PC-9 (cell line): ENCODE results near the gene MUS81. TPM values are rescaled to one million over a fixed set of nuclear protein-coding genes. Genes with fewer than 3 reads are reported as not detected.

Experiments
- BruUV-seq: library from RNA; stranded (reverse); fragments of 400-500 nt; replicated peaks from 2 replicates; lab custom pipeline; 2021; lab: Mats Ljungman, UMichigan
- CTCF ChIA-PET: fragments of 300-600 bp; sonication (Branson Sonifier 250); formaldehyde crosslinking; loops from one replicate; lab custom pipeline; 2022; ENCODE audit warnings: antibody characterized with exemption; lab: Charles Lee
- POLR2A ChIA-PET: fragments of 300-600 bp; sonication (Branson Sonifier 250); formaldehyde crosslinking; loops from one replicate; lab custom pipeline; 2022; ENCODE audit warnings: antibody characterized with exemption; ENCODE audit not compliant: unreplicated experiment; lab: Charles Lee
- DNase-seq, 2 experiments: peaks; one replicate each; pipeline versions ENCODE4 v3.0.0 to v3.0.0-alpha.2; 2015 to 2022; ENCODE audit warnings: mixed read lengths in 1 of 2
- H2AFZ ChIP-seq: fragments of 200-600 bp; sonication (generic); 2 replicates; pipeline ENCODE4 v1.8.1; 2017; ENCODE audit warnings: antibody characterized with exemption
- H3F3A ChIP-seq: fragments of 200-600 bp; sonication (generic); 2 replicates; pipeline ENCODE4 v1.8.1; 2017; ENCODE audit warnings: antibody characterized with exemption, mild to moderate bottlenecking, low read depth; ENCODE audit not compliant: insufficient read depth
- H3K27ac ChIP-seq: fragments of 200-600 bp; sonication (generic); 2 replicates; pipeline ENCODE4 v1.6.1; 2016; ENCODE audit warnings: mixed run types
- H3K27me3 ChIP-seq: fragments of 200-600 bp; sonication (generic); 2 replicates; pipeline ENCODE4 v1.6.1; 2016; ENCODE audit warnings: low read depth, mixed run types; ENCODE audit not compliant: insufficient read depth
- H3K36me3 ChIP-seq: fragments of 200-600 bp; sonication (generic); 2 replicates; pipeline ENCODE4 v1.6.1; 2016; ENCODE audit warnings: low read depth, mixed run types
- H3K4me1 ChIP-seq: fragments of 200-600 bp; sonication (generic); replicated peaks from 2 replicates; pipeline ENCODE4 v1.6.1; 2016; ENCODE audit warnings: mixed run types; ENCODE audit not compliant: insufficient read depth
- H3K4me2 ChIP-seq: fragments of 200-600 bp; sonication (generic); 2 replicates; pipeline ENCODE4 v1.6.1; 2017; ENCODE audit warnings: mixed run types
- H3K4me3 ChIP-seq: fragments of 200-600 bp; sonication (generic); 2 replicates; pipeline ENCODE4 v1.6.1; 2016; ENCODE audit warnings: mixed run types
- H3K79me2 ChIP-seq: fragments of 200-600 bp; sonication (generic); 2 replicates; pipeline ENCODE4 v1.6.1; 2017; ENCODE audit warnings: low read depth, mixed run types
- H3K9me2 ChIP-seq: fragments of 200-600 bp; sonication (generic); 2 replicates; pipeline ENCODE4 v1.8.1; 2017; ENCODE audit warnings: mild to moderate bottlenecking; ENCODE audit not compliant: insufficient read depth
- H3K9me3 ChIP-seq: fragments of 200-600 bp; sonication (generic); 2 replicates; pipeline ENCODE4 v1.8.1; 2016; ENCODE audit warnings: low read depth; ENCODE audit not compliant: insufficient read depth
- H4K20me1 ChIP-seq: fragments of 200-600 bp; sonication (generic); 2 replicates; pipeline ENCODE4 v1.8.1; 2017; ENCODE audit not compliant: insufficient read depth
- EZH2 ChIP-seq: fragments of 200-600 bp; sonication (generic); IDR thresholded peaks from 2 replicates; pipeline ENCODE4 v1.8.0; 2017; ENCODE audit warnings: antibody characterized with exemption, low read depth
- intact Hi-C: fragments of 100-400 bp; cut with micrococcal nuclease; formaldehyde crosslinking; loops from one replicate; pipeline ENCODE4 v1.10.0; 2022; ENCODE audit not compliant: unreplicated experiment
- total RNA-seq: library from RNA; stranded (reverse); gene quantifications from 2 replicates; pipeline ENCODE4 v1.2.3, GENCODE V29; 2021
- TF ChIP-seq, protein P1 (sequence below): fragments of 200-600 bp; sonication (generic); conservative IDR thresholded peaks from 2 replicates; pipeline ENCODE4 v1.6.1; 2017; ENCODE audit warnings: mixed run types, antibody characterized with exemption, mild to moderate bottlenecking, moderate library complexity

The MUS81 gene
- total RNA-seq, 1 experiment from 2014 or later: 62.7 TPM

DNA sequence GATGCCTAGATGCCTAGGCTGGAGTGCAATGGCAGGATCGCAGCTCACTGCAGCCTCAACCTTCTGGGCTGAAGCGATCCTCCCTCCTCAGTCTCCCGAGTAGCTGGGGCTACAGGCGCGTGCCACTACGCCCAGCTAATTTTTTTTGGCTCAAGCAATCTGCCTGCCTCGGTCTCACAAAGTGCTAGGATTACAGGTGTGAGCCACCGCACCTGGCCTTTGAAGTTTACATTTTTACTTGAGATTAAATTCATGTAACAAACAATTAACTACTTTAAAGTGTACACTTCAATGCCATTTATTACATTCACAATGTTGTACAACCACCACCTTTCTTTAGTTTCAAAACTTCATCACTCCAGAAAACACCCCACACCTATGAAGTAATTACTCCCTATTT, 43.5 kb downstream of the MUS81 start:
- peak overlapping the region; percentile 74 for H3K4me2 ChIP-seq

DNA sequence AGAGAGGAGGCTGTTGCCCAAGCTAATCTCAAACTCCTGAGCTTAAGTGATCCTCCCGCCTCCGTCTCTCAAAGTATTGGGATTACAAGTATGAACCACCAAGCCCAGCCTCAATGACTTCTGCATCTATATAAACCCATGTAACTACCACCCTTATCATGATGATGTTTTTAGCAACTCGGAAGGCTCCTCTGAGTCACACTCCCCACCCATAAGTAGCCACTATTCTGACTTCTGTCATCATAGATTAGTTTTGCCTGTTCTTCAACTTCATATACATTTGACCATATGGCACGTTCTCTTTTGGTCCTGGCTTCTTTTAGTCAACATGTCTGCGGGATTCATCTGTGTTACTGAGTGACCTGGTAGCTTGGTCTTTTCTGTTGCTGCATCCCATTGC, 46.4 kb downstream of the MUS81 start:
- H3K4me2 ChIP-seq: peak overlapping the region; percentile 13; the same call in 1 of the 2 replicates
- no peak for TF ChIP-seq EZH2
- TF ChIP-seq, protein P1, sequence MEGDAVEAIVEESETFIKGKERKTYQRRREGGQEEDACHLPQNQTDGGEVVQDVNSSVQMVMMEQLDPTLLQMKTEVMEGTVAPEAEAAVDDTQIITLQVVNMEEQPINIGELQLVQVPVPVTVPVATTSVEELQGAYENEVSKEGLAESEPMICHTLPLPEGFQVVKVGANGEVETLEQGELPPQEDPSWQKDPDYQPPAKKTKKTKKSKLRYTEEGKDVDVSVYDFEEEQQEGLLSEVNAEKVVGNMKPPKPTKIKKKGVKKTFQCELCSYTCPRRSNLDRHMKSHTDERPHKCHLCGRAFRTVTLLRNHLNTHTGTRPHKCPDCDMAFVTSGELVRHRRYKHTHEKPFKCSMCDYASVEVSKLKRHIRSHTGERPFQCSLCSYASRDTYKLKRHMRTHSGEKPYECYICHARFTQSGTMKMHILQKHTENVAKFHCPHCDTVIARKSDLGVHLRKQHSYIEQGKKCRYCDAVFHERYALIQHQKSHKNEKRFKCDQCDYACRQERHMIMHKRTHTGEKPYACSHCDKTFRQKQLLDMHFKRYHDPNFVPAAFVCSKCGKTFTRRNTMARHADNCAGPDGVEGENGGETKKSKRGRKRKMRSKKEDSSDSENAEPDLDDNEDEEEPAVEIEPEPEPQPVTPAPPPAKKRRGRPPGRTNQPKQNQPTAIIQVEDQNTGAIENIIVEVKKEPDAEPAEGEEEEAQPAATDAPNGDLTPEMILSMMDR: no peak
- BruUV-seq: no TSS peak
- POLR2A ChIA-PET: interaction anchor here (0.6 to 0.8 kb wide), 3 partner anchors 16 to 355 kb away, joined by 3 to 10 read pairs (median 5); partner anchors contain the start of gene CCDC85B
- CTCF ChIA-PET: no interaction called here
- intact Hi-C loops: no loop called here
- H3F3A ChIP-seq: peaks cover 66% of the 10 kb centered on the region
- no peaks in the 10 kb centered on the region for H4K20me1 ChIP-seq
- H3K9me3 ChIP-seq: no peaks in the 10 kb centered on the region
- peaks cover 70% of the 10 kb centered on the region for H3K4me1 ChIP-seq
- peaks cover 2% of the 10 kb centered on the region for H3K79me2 ChIP-seq
- H3K27ac ChIP-seq: peak overlapping the region; percentile 42
- H2AFZ ChIP-seq: no peak overlapping the region
- no peak for DNase-seq
- H3K9me2 ChIP-seq: no peaks in the 10 kb centered on the region
- no peaks in the 10 kb centered on the region for H3K36me3 ChIP-seq
- H3K4me3 ChIP-seq: no peak overlapping the region
- no peaks in the 10 kb centered on the region for H3K27me3 ChIP-seq

More for the DNA sequence above, 43.5 kb downstream of the MUS81 start:
- Histone ChIP-seq H3K4me3 (no peak overlapping the region), H3K27ac (peak overlapping the region; percentile 76), H3K9me2 (no peaks in the 10 kb centered on the region), H4K20me1 (peaks cover 4% of the 10 kb centered on the region), H3K79me2 (peaks cover 22% of the 10 kb centered on the region), H3K4me1 (peaks cover 59% of the 10 kb centered on the region), H3K36me3 (peaks cover 3% of the 10 kb centered on the region; the same call in 1 of the 2 replicates), H2AFZ (0 out of 2 replicates have a peak overlapping the region, but pooled peaks have one; percentile 5), H3K9me3 (no peaks in the 10 kb centered on the region), H3K27me3 (no peaks in the 10 kb centered on the region), H3F3A (peaks cover 55% of the 10 kb centered on the region)
- TF ChIP-seq EZH2: no peak
- TF ChIP-seq, protein P1: no peak
- POLR2A ChIA-PET: interaction anchor here (1.0 kb wide), 1 partner anchor 9 kb away, joined by 6 read pairs; no protein-coding TSS in a partner anchor
- intact Hi-C loops: loop anchor here (1.0 kb wide), 1 partner anchor 12 kb away; no protein-coding TSS in a partner anchor
- CTCF ChIA-PET: interaction anchor here (0.6 to 1.4 kb wide), 4 partner anchors 8 to 71 kb away, joined by 3 to 11 read pairs (median 4); no protein-coding TSS in a partner anchor
- no TSS peak for BruUV-seq
- DNase-seq: no peak

DNA sequence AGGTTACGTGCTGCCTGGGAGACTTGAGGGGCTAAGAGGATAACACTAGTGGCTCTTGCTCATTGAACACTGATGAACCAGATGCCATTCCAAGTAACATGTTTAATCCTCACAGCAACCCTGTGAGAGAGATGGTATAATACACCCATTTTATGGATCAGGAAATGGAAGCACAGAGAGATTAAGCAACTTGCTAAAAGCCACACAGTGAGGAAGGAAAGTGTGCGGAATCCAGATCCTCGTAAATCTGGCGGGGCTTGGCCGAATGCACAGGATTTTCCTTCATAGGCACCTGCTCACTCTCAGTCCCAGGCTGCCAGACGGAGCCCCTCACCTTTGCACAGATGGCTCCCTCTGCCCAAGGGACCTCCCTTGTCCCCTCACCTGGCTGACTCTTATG, 47.6 kb downstream of the MUS81 start:
- Histone ChIP-seq H3K79me2 (no peaks in the 10 kb centered on the region), H4K20me1 (no peaks in the 10 kb centered on the region), H3K4me1 (peaks cover 70% of the 10 kb centered on the region), H3K27ac (no peak overlapping the region), H3F3A (peaks cover 60% of the 10 kb centered on the region), H3K9me2 (no peaks in the 10 kb centered on the region), H3K4me2 (no peak overlapping the region), H3K4me3 (no peak overlapping the region), H3K9me3 (no peaks in the 10 kb centered on the region), H3K36me3 (no peaks in the 10 kb centered on the region), H3K27me3 (no peaks in the 10 kb centered on the region), H2AFZ (no peak overlapping the region)
- intact Hi-C loops: no loop called here
- CTCF ChIA-PET: interaction anchor here (0.6 kb wide), 1 partner anchor 8 kb away, joined by 10 read pairs; no protein-coding TSS in a partner anchor
- POLR2A ChIA-PET: no interaction called here
- no peak for DNase-seq
- TF ChIP-seq, protein P1: no peak
- no peak for TF ChIP-seq EZH2
- BruUV-seq: no TSS peak
